PFSK-1 (cell line): ENCODE results near the gene AAK1.

Experiments
- POLR2AphosphoS5 ChIP-seq: IDR thresholded peaks from 2 replicates; pipeline ENCODE4 v1.6.1; 2012; ENCODE audit warnings: low read depth, mild to moderate bottlenecking, control low read depth, low read length, moderate library complexity
- REST ChIP-seq, 2 experiments: IDR thresholded peaks; 2 replicates each; pipeline versions ENCODE4 v1.6.1 to v1.8.0; 2011 to 2012; ENCODE audit warnings: low read depth in 2 of 2, low read length in 2 of 2, control low read depth in 1 of 2, inconsistent platforms in 1 of 2, mild to moderate bottlenecking in 1 of 2, moderate library complexity in 1 of 2; ENCODE audit not compliant: insufficient read depth in 1 of 2
- SIN3A ChIP-seq: IDR thresholded peaks from 2 replicates; pipeline ENCODE4 v1.6.1; 2012; ENCODE audit warnings: mild to moderate bottlenecking, low read length, moderate library complexity, borderline replicate concordance; ENCODE audit not compliant: insufficient read depth
- TAF1 ChIP-seq: IDR thresholded peaks from 2 replicates; pipeline ENCODE4 v1.6.1; 2012; ENCODE audit warnings: low read length, control low read depth, borderline replicate concordance; ENCODE audit not compliant: insufficient read depth

- TF ChIP-seq SIN3A = no peak
- TF ChIP-seq POLR2AphosphoS5 = no peak
- TF ChIP-seq TAF1 = no peak
- TF ChIP-seq REST (IDR thresholded peaks at IDR 0.05; ENCODE audit: insufficient read depth in 1 of 2, low read depth in 2 of 2, low read length in 2 of 2) = no peak
These were observed 43.1 kb downstream of the AAK1 start for GRCh38 chr2:69600425-69600824.
